ENCODE data around the gene OR51B4. TPM values are rescaled to one million over a fixed set of nuclear protein-coding genes. Genes with fewer than 3 reads are reported as not detected.

OR51B4 gene
- polyA plus RNA-seq, 1 donor (not counting 4 experiments of a cell fraction or from before 2014, with no cell fraction given) = not detected

DNA sequence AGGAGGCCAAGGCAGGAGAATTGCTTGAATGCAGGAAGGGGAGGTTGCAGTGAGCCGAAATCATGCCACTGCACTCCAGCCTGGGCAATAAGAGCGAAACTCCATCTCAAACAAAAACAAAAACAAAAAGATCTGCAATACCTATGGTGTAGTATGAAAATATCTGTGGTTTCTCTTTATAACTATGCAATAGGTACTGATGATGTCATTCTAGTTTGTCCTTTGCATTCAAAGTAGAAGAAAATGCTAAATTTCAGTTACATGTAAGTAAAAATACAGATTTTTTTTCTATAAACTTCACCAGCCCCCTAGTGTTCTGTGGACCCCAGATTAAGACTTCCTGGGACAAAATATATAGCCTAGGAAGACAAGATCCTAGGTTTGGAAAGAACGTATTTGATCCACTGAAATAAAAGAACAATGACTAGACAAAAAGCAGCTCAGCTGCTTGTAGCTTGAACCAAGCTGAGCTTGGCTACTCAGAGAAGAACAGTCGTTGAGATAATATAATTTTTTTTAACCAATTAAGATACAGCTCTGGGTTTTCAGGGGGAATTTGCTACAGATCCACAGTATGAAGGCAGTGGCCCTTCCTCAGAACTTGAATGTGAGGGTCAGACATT is 29.2 kb downstream of the OR51B4 start:
- no peaks in the 10 kb centered on the region for H3K27me3 ChIP-seq (ENCODE audit: control insufficient read depth, extremely low read depth, insufficient read depth, low read length)
- no peaks in the 10 kb centered on the region for H3K9me1 ChIP-seq (ENCODE audit: control insufficient read depth, extremely low read depth, insufficient read depth, low read length)
- H3K9ac ChIP-seq (ENCODE audit: control insufficient read depth, extremely low read depth, insufficient read depth, low read length) = no peak overlapping the region
- H3K4me3 ChIP-seq (ENCODE audit: control insufficient read depth in 2 of 3, extremely low read depth in 1 of 3, insufficient read depth in 2 of 3, low read depth in 1 of 3, low read length in 3 of 3) = no peak overlapping the region
- DNase-seq (ENCODE audit: low read depth, low spot score) = no peak
- H3K79me2 ChIP-seq (ENCODE audit: control insufficient read depth, insufficient read depth, low read length) = no peaks in the 10 kb centered on the region
- H3K9me3 ChIP-seq (ENCODE audit: control insufficient read depth, low read depth, low read length) = no peaks in the 10 kb centered on the region
- H3K4me1 ChIP-seq (ENCODE audit: control insufficient read depth, extremely low read depth, insufficient read depth, low read length) = peaks cover 7% of the 10 kb centered on the region
- no peak overlapping the region for H2AFZ ChIP-seq (ENCODE audit: control insufficient read depth, low read length)
- no peak overlapping the region for H3K4me2 ChIP-seq (ENCODE audit: control insufficient read depth, extremely low read depth, insufficient read depth, low read depth, low read length)
- no peak for FAIRE-seq
- dilution Hi-C loops (cut with MboI; ENCODE audit: extremely low pct_ligation_motif_present, low sequenced_read_pairs) = no loop called here
- TF ChIP-seq EZH2 (IDR thresholded peaks at IDR 0.05; ENCODE audit: low read length) (no peak), CTCF (optimal IDR thresholded peaks at IDR 0.05 in 1 of 3, IDR thresholded peaks at IDR 0.05 in 1 of 3, conservative IDR thresholded peaks at IDR 0.05 in 1 of 3; ENCODE audit: extremely low read depth in 1 of 3, insufficient read depth in 2 of 3, low read length in 3 of 3) (no peak)
- no peak overlapping the region for H3K27ac ChIP-seq (ENCODE audit: control insufficient read depth, insufficient read depth, low read length)
- no peaks in the 10 kb centered on the region for H4K20me1 ChIP-seq (ENCODE audit: control insufficient read depth, extremely low read depth, insufficient read depth, low read length)
- no peaks in the 10 kb centered on the region for H3K36me3 ChIP-seq (ENCODE audit: control insufficient read depth in 2 of 2, extremely low read depth in 1 of 2, insufficient read depth in 2 of 2, low read length in 2 of 2)

DNA sequence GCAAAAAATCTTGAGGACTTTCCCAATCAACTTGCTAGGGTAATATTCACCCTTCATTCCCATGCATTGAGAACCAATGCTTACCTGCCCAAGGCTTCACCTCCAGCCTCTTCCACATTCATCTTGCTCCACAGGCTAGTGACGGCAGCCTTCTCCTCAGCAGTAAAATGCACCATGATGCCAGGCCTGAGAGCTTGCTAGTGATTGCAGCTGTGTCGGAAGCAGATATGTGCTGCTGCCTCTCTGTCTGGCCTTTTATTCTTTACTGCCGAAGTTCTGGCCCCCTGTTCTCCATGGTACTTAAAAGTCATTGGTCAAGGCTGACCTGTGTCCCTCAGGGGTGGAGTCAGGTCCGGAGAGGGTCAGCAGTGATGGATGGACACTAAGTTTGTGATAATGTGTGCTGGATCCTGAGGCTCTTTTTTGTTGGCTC is 32.0 kb downstream of the OR51B4 start, which contains the start of gene HBE1:
Gene HBE1 (minus strand): TSS at position 231 of the 433 bp plus-strand sequence. CDS start 55 bp downstream, at position 176.
- Histone ChIP-seq H3K9me1 (ENCODE audit: control insufficient read depth, extremely low read depth, insufficient read depth, low read length) (no peaks in the 10 kb centered on the region), H3K36me3 (ENCODE audit: control insufficient read depth in 2 of 2, extremely low read depth in 1 of 2, insufficient read depth in 2 of 2, low read length in 2 of 2) (no peaks in the 10 kb centered on the region), H4K20me1 (ENCODE audit: control insufficient read depth, extremely low read depth, insufficient read depth, low read length) (no peaks in the 10 kb centered on the region), H2AFZ (ENCODE audit: control insufficient read depth, low read length) (no peak within 1 kb of the TSS), H3K4me1 (ENCODE audit: control insufficient read depth, extremely low read depth, insufficient read depth, low read length) (peaks cover 7% of the 10 kb centered on the region), H3K9ac (ENCODE audit: control insufficient read depth, extremely low read depth, insufficient read depth, low read length) (no peak within 1 kb of the TSS), H3K4me3 (ENCODE audit: control insufficient read depth in 2 of 3, extremely low read depth in 1 of 3, insufficient read depth in 2 of 3, low read depth in 1 of 3, low read length in 3 of 3) (no peak within 1 kb of the TSS), H3K9me3 (ENCODE audit: control insufficient read depth, low read depth, low read length) (no peaks in the 10 kb centered on the region), H3K4me2 (ENCODE audit: control insufficient read depth, extremely low read depth, insufficient read depth, low read depth, low read length) (no peak within 1 kb of the TSS), H3K79me2 (ENCODE audit: control insufficient read depth, insufficient read depth, low read length) (no peaks in the 10 kb centered on the region), H3K27ac (ENCODE audit: control insufficient read depth, insufficient read depth, low read length) (no peak within 1 kb of the TSS), H3K27me3 (ENCODE audit: control insufficient read depth, extremely low read depth, insufficient read depth, low read length) (no peaks in the 10 kb centered on the region)
- DNase-seq (ENCODE audit: low read depth, low spot score) = no peak
- TF ChIP-seq CTCF (optimal IDR thresholded peaks at IDR 0.05 in 1 of 3, IDR thresholded peaks at IDR 0.05 in 1 of 3, conservative IDR thresholded peaks at IDR 0.05 in 1 of 3; ENCODE audit: extremely low read depth in 1 of 3, insufficient read depth in 2 of 3, low read length in 3 of 3) (no peak), EZH2 (IDR thresholded peaks at IDR 0.05; ENCODE audit: low read length) (no peak)
- dilution Hi-C loops (cut with MboI; ENCODE audit: extremely low pct_ligation_motif_present, low sequenced_read_pairs) = no loop called here
- FAIRE-seq = no peak
